ENCODE results near the gene GAST. TPM values are rescaled to one million over a fixed set of nuclear protein-coding genes. Genes with fewer than 3 reads are reported as not detected.

GAST gene
- total and polyA plus RNA-seq, 10 of the 15 experiments (the other 5 are each of a cell fraction or from before 2014, with no cell fraction given): not detected

- no peak for TF ChIP-seq CTCF (IDR thresholded peaks at IDR 0.05 in 2 of 3, conservative IDR thresholded peaks at IDR 0.05 in 1 of 3; ENCODE audit: control insufficient read depth in 2 of 3, extremely low read depth in 1 of 3, insufficient read depth in 1 of 3, low read depth in 3 of 3, low read length in 3 of 3)
- TF ChIP-seq, protein P1, sequence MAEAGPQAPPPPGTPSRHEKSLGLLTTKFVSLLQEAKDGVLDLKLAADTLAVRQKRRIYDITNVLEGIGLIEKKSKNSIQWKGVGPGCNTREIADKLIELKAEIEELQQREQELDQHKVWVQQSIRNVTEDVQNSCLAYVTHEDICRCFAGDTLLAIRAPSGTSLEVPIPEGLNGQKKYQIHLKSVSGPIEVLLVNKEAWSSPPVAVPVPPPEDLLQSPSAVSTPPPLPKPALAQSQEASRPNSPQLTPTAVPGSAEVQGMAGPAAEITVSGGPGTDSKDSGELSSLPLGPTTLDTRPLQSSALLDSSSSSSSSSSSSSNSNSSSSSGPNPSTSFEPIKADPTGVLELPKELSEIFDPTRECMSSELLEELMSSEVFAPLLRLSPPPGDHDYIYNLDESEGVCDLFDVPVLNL (IDR thresholded peaks at IDR 0.05; ENCODE audit: low read depth, low read length): no peak
- TF ChIP-seq EED (IDR thresholded peaks at IDR 0.05; ENCODE audit: low read depth): no peak
- no peak for TF ChIP-seq ZBTB11 (CRISPR knock-in tag; IDR thresholded peaks at IDR 0.05)
- no peak for TF ChIP-seq MTA2 (IDR thresholded peaks at IDR 0.05; ENCODE audit: low read depth)
- TF ChIP-seq SMAD5 (IDR thresholded peaks at IDR 0.05; ENCODE audit: low read depth): no peak
- no peak for TF ChIP-seq BHLHE40 (IDR thresholded peaks at IDR 0.05; ENCODE audit: borderline replicate concordance in 1 of 2, low read depth in 2 of 2, low read length in 1 of 2)
- no peak for TF ChIP-seq NFIC (IDR thresholded peaks at IDR 0.05; ENCODE audit: low read depth, low read length)
- TF ChIP-seq ZNF217 (IDR thresholded peaks at IDR 0.05): no peak
- TF ChIP-seq, protein P2, sequence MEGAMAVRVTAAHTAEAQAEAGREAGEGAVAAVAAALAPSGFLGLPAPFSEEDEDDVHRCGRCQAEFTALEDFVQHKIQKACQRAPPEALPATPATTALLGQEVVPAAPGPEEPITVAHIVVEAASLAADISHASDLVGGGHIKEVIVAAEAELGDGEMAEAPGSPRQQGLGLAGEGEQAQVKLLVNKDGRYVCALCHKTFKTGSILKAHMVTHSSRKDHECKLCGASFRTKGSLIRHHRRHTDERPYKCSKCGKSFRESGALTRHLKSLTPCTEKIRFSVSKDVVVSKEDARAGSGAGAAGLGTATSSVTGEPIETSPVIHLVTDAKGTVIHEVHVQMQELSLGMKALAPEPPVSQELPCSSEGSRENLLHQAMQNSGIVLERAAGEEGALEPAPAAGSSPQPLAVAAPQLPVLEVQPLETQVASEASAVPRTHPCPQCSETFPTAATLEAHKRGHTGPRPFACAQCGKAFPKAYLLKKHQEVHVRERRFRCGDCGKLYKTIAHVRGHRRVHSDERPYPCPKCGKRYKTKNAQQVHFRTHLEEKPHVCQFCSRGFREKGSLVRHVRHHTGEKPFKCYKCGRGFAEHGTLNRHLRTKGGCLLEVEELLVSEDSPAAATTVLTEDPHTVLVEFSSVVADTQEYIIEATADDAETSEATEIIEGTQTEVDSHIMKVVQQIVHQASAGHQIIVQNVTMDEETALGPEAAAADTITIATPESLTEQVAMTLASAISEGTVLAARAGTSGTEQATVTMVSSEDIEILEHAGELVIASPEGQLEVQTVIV (IDR thresholded peaks at IDR 0.05; ENCODE audit: borderline replicate concordance, partially characterized antibody): no peak
Observed at GRCh38 chr17:41683441-41684007, 28.6 kb upstream of the GAST start (continued).

Measured in GM12878 (cell line).